Measurements from ENCODE around the gene CACNA1I.

Gene CACNA1I

GRCh38 chr22:39535831-39536449, 34.6 kb upstream of the CACNA1I start:
- no peak for DNase-seq (ENCODE audit: low read depth in 3 of 3)

- no peak for DNase-seq (ENCODE audit: low read depth in 3 of 3)
Measured at GRCh38 chr22:39536711-39537110, 33.8 kb upstream of the CACNA1I start.

GRCh38 chr22:39537975-39538374, 32.6 kb upstream of the CACNA1I start:
- DNase-seq (ENCODE audit: low read depth in 3 of 3): no peak

- DNase-seq (ENCODE audit: low read depth in 3 of 3): no peak
Measured at GRCh38 chr22:39543095-39543494, 27.5 kb upstream of the CACNA1I start.

GRCh38 chr22:39545386-39546365, 24.9 kb upstream of the CACNA1I start:
- peak in 1 of 3 experiments; percentile 63 for DNase-seq (ENCODE audit: low read depth in 3 of 3)

GRCh38 chr22:39546889-39547586, 23.5 kb upstream of the CACNA1I start:
- DNase-seq (ENCODE audit: low read depth in 3 of 3): no peak

DNA sequence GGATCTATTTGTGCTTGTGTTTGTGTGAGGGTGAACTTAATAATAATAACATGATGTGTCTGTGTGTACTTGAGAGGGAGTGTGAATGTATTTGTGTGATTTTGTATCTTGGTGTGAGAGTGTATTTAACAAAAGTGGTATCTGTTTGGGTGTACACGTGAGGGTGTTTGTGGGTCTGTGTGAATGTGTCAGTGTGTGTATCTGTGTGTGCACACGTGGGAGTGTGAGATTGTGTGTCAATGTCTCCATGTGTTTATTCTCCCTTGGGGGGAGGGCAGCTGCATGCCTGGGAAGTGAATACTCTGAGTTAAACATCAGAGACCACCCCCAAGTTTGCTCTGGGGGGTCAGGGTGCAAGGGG, 23.0 kb upstream of the CACNA1I start:
- no peak for DNase-seq (ENCODE audit: low read depth in 3 of 3)

- DNase-seq (ENCODE audit: low read depth in 3 of 3): no peak
Measured at GRCh38 chr22:39553429-39553828, 17.1 kb upstream of the CACNA1I start.

GRCh38 chr22:39554151-39554550, 16.4 kb upstream of the CACNA1I start:
- DNase-seq (ENCODE audit: low read depth in 3 of 3): no peak

DNA sequence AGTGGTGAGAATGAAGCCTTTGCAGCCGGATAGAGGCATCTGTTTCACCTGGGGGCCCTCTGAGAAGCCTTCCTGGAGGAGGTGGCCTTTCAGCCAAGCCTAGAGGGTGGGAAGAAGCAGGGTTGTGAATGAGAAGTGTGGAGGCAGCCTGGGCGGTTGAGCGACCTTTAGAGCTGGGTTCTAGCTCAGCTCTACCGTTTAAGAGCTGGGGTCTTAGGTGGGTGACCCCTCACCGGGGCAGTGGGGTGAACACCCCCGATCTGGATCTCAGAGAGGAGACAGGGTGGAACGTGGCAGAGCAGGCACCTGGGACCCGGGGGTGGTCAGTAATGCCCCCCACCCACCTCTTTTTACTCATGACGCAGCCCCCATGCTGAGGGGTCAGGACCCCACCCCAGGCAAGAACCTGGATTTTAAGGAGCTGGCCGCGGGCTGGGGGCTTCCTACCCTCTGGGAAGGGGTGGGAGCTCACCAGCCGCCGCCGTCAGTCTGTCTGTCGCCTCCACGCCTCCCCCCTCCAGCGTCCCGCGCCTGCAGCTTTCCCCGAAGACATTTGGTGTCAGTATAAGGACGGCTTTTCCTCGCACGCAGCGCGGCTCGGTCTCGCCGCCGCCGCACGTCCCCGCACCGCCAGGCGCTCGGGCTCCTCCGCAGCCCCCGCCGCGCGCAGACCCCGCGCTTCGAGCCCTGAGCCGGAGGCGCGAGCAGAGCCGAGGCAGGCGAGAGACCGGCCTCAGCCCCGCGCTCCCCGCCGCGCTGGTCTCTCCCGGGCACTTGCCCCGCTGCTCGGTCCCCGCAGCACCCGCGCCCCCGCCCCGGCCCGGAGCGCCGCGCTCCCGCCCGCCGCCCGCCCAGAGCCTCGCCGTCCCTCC, 13.3 kb upstream of the CACNA1I start:
- peak in 2 of 3 experiments; percentile 26 to 35 for DNase-seq (ENCODE audit: low read depth in 3 of 3)

DNA sequence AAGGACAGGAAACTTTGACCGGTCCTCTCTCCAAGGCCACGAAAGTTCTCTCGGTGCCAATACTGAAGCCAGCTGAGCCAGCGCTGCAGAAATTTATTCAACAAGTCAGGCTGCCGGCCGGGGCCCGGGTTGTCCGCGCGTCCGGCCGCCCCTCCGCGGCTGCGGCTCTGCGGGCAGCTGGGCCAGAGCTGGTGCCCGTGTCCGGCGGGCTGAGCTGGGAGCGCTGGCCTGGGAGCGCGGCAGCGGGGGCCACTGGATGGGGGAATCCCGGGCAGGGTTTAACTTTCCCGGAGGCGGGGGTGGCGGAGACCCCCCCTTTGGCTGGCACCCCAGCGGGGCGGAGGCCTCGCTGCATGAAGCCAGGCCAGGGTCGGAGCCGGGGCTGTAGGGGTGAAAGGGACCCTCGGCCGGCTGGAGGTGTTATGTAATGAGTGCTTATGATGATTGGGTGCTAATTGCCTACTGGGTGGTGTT, 12.3 kb upstream of the CACNA1I start:
- no peak for DNase-seq (ENCODE audit: low read depth in 3 of 3)

- no peak for DNase-seq (ENCODE audit: low read depth in 3 of 3)
Measured at GRCh38 chr22:39558950-39559349, 11.6 kb upstream of the CACNA1I start.

- no peak for DNase-seq (ENCODE audit: low read depth in 3 of 3)
Measured at GRCh38 chr22:39559456-39560105, 11.0 kb upstream of the CACNA1I start.

- no peak for DNase-seq (ENCODE audit: low read depth in 3 of 3)
Measured at GRCh38 chr22:39560127-39560526, 10.4 kb upstream of the CACNA1I start.

DNA sequence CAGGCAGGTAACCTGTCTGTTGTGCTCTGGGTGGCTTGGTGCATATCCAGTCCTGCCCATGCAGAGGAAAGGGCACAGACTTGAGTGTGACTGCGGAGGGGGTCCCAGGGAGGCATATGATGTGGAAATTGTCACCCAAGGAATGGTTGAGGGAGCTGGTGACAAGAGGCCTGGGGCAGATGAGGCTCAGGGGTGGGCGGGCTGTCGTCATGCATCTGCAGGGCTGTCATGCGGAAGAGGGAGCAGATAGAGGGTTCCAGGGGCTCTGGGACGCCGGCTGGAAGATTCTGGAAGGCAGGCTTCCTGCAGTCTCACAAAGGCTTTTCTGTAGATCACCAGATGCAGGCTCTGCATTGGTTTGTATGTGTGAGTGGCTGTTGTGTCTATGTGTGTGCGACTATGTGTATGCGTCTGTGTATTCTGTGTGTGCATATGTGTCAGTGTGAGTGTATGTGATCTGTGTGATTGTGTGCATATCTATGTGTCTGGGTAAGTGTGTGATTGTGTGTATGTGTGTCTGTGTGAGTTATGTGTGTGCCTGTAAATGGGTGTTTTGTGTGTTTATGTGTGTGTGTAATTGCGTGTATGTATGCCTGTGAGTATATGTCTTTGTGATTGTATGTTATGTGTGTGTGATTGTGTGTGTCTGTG, 7.6 kb upstream of the CACNA1I start:
- DNase-seq (ENCODE audit: low read depth in 3 of 3): no peak

DNA sequence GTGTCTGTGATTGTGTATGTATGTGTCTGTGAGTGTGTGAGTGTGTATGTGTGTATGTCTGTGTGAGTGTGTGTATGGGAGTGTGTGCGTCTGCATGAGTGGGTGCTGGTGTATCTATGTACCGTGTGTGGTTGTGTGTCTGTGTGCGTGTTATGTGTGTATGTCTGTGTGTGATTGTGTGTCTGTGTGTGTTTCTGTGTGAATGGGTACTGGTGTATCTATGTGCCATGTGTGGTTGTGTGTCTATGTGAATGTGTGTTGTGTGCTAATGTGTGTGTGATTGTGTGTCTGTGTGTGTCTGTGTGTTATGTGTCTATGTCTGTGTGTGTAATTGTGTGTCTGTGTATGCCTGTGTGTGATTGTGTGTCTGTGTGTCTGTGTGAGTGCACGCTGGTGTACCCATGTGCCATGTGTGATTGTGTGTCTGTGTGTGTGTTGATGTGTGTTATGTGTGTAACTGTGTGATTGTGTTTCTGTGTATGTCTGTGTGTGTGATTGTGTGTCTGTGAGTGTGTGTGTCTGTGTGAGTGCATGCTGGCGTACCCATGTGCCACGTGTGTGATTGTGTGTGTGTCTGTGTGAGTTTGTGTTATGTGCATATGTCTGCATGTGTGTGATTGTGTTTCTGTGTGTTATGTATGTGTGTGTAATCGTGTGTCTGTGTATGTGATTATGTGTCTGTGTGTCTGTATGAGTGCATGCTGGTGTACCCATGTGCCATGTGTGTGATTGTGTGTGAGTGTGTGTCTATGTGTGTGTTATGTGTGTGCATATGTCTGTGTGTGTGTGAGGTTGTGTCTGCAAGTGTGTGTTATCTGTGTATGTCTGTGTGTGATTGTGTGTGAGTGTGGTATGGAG, 6.8 kb upstream of the CACNA1I start:
- DNase-seq (ENCODE audit: low read depth in 3 of 3): no peak

GRCh38 chr22:39565414-39565944, 5.1 kb upstream of the CACNA1I start:
- DNase-seq (ENCODE audit: low read depth in 3 of 3): no peak

DNA sequence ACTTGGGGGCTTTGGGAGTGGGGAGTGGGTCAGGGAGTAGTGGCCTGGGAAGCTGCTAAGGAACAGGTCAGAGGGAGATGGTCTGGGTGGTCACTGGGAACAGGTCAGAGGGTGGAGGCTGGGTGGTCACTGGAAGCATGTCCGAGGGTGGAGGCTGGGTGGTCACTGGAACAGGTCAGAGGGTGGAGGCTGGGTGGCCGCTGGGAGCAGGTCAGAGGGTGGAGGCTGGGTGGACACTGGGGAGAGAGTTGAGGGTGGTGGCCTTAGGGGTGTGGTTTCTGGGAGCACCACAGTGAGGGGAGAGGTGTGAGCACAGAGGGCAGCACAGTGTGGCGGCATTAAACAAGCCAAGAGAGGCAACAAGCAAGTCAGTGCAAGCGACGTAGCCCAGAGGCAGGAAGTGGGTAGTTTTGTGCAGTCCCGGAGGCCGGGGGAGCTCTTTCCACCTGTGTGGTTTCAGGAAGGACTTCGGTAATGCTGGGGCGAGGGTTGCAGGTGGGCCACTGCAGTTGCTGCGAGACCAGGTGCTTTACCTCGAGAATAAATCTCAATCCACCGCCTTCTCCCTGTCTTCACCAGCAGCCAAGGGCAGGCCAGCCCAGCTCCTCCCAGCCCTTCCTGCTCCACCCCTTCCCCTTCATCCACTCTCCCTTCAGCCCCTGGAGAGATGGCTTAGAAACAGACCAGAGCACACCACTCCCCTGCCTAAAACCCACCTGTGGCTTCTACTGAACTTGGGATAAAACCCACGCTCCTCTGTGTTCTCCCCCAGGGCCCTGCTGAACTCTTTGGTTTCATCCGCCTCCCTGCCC, 3.2 kb upstream of the CACNA1I start:
- peak in 1 of 3 experiments; percentile 23 for DNase-seq (ENCODE audit: low read depth in 3 of 3)
